KMS-11 (cell line): ENCODE results near the gene CCN5.

Experiments used
- H2AFZ ChIP-seq: fragments of 200-600 bp; sonication (generic); 2 replicates; pipeline ENCODE4 v1.6.1; 2016; ENCODE audit warnings: antibody characterized with exemption, mixed run types, low read depth
- H3K27ac ChIP-seq: fragments of 200-600 bp; sonication (generic); 2 replicates; pipeline ENCODE4 v1.6.1; 2016; ENCODE audit warnings: mild to moderate bottlenecking, mixed run types
- H3K27me3 ChIP-seq: fragments of 200-600 bp; sonication (generic); 2 replicates; pipeline ENCODE4 v1.6.1; 2017; ENCODE audit warnings: mild to moderate bottlenecking, low read depth, mixed run types, moderate library complexity; ENCODE audit not compliant: insufficient read depth
- H3K36me3 ChIP-seq: fragments of 200-600 bp; sonication (generic); 2 replicates; pipeline ENCODE4 v1.6.1; 2017; ENCODE audit warnings: mild to moderate bottlenecking, mixed run types; ENCODE audit not compliant: insufficient read depth
- H3K4me1 ChIP-seq: fragments of 200-600 bp; sonication (generic); 2 replicates; pipeline ENCODE4 v1.6.1; 2016; ENCODE audit warnings: mild to moderate bottlenecking, low read depth, mixed run types; ENCODE audit not compliant: poor library complexity, severe bottlenecking
- H3K4me2 ChIP-seq: fragments of 200-600 bp; sonication (generic); 2 replicates; pipeline ENCODE4 v1.7.0; 2016; ENCODE audit warnings: mild to moderate bottlenecking, mixed run types
- H3K4me3 ChIP-seq: fragments of 200-600 bp; sonication (generic); IDR thresholded peaks from 2 replicates; pipeline ENCODE4 v1.6.1; 2017; ENCODE audit warnings: low read depth, low read length, mixed read lengths; ENCODE audit not compliant: insufficient read depth
- H3K79me2 ChIP-seq: fragments of 200-600 bp; sonication (generic); 2 replicates; pipeline ENCODE4 v1.6.1; 2016; ENCODE audit warnings: low read depth, mixed run types; ENCODE audit not compliant: insufficient read depth
- H3K9ac ChIP-seq: fragments of 200-600 bp; sonication (generic); 2 replicates; pipeline ENCODE4 v1.6.1; 2016; ENCODE audit warnings: mild to moderate bottlenecking, mixed run types
- H4K20me1 ChIP-seq: fragments of 200-600 bp; sonication (generic); 2 replicates; pipeline ENCODE4 v1.6.1; 2016; ENCODE audit warnings: mild to moderate bottlenecking, mixed run types; ENCODE audit not compliant: insufficient read depth
- TF ChIP-seq, protein P1 (sequence below): fragments of 200-600 bp; sonication (generic); conservative IDR thresholded peaks from 2 replicates; pipeline ENCODE4 v1.6.1; 2017; ENCODE audit warnings: low read depth, mild to moderate bottlenecking, antibody characterized with exemption, low read length, moderate library complexity, mixed read lengths

The CCN5 gene

DNA sequence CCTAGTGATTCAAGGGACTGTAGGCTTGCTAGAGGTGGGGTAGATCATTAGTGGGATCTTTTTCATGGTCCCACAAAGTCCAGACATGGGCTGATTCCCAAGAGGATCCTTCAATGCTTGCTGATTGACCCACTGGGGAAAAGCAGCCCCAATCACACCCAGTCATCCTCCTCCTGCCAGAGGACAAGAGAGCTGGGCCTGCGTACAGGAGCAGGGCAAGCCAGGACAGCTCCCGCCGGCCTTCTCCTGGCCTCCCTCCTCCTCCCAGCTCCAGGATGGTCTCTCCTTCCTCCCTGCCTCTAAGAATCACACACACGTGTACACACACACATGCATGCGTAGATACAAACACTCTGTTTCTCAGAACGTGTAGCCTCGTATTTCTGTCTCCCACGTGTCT is 57.5 kb downstream of the CCN5 start:
- Histone ChIP-seq H3K27ac (no peak overlapping the region), H3K79me2 (no peaks in the 10 kb centered on the region), H3K36me3 (no peaks in the 10 kb centered on the region), H3K4me2 (no peak overlapping the region), H3K4me1 (no peaks in the 10 kb centered on the region), H3K27me3 (peaks cover 91% of the 10 kb centered on the region), H3K4me3 (no peak overlapping the region), H2AFZ (no peak overlapping the region), H4K20me1 (no peaks in the 10 kb centered on the region), H3K9ac (no peak overlapping the region)
- TF ChIP-seq, protein P1, sequence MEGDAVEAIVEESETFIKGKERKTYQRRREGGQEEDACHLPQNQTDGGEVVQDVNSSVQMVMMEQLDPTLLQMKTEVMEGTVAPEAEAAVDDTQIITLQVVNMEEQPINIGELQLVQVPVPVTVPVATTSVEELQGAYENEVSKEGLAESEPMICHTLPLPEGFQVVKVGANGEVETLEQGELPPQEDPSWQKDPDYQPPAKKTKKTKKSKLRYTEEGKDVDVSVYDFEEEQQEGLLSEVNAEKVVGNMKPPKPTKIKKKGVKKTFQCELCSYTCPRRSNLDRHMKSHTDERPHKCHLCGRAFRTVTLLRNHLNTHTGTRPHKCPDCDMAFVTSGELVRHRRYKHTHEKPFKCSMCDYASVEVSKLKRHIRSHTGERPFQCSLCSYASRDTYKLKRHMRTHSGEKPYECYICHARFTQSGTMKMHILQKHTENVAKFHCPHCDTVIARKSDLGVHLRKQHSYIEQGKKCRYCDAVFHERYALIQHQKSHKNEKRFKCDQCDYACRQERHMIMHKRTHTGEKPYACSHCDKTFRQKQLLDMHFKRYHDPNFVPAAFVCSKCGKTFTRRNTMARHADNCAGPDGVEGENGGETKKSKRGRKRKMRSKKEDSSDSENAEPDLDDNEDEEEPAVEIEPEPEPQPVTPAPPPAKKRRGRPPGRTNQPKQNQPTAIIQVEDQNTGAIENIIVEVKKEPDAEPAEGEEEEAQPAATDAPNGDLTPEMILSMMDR: no peak

DNA sequence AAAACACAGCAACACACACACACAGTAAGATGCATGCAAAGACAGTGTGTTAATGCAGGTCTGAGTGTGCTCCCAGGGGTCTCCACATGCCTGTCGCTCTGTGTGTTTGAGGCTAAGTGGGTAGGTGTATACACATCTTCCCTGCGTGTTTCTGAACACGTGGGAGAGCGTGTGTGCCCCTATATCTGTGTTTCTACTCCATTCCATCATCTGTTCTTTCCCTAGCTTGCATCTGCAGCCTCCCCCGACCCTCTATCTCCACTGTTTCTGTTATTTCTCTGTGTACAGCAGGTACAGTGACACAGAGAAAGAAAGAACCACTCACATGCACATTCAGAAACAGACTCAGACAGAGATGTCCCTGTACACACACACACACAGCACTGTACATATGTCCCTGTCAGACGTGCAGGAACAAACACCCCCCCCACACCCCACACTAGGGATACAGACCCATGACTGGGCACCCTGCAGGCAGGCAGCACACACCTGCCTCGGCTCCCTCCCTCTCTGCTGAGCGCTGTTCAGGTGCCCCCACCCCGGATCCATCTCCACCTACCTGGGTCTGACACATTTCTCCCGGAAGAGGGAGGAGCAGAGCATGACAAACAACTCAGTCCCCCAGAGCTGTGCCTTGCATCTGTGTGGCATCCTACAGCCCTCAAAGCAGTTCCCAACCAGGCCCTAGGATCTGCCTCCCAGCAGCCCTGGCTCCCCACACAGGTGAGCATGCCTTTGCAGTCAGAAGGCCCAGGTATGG is 58.1 kb downstream of the CCN5 start:
- Histone ChIP-seq H3K9ac (no peak overlapping the region), H2AFZ (no peak overlapping the region), H4K20me1 (no peaks in the 10 kb centered on the region), H3K36me3 (no peaks in the 10 kb centered on the region), H3K4me3 (no peak overlapping the region), H3K27ac (no peak overlapping the region), H3K79me2 (no peaks in the 10 kb centered on the region), H3K4me2 (no peak overlapping the region), H3K4me1 (no peaks in the 10 kb centered on the region), H3K27me3 (peaks cover 85% of the 10 kb centered on the region)
- TF ChIP-seq, protein P1: no peak

DNA sequence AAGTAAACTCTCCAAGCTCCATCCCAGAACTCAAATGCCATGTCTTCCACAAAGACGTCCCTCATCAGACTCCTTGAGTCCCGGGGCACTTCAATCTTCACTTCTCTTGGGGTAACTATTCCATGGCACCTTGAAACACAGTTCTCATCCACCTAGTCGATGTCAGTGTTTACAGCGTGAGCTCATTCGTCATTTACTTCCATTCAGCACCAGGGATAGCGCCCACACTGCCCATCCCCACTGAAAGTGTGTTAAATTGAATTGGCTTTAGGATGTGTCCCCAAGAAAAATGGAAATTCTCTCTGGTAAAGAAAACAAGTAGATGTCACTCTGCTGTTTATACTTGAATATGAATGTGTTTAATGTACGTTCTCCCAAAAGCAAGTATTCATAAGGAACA is 61.8 kb downstream of the CCN5 start:
- Histone ChIP-seq H3K36me3 (no peaks in the 10 kb centered on the region), H3K4me3 (no peak overlapping the region), H3K27ac (no peak overlapping the region), H3K27me3 (peaks cover 49% of the 10 kb centered on the region), H4K20me1 (no peaks in the 10 kb centered on the region), H3K9ac (no peak overlapping the region), H3K4me1 (no peaks in the 10 kb centered on the region), H2AFZ (no peak overlapping the region), H3K4me2 (no peak overlapping the region), H3K79me2 (no peaks in the 10 kb centered on the region)
- TF ChIP-seq, protein P1: no peak
